Erythroblast (primary cell): Measurements from ENCODE around the gene RARA.

Experiments used
- GATA1 ChIP-seq: IDR thresholded peaks from 2 replicates; pipeline ENCODE4 v1.6.1; 2011; ENCODE audit warnings: low read depth, mild to moderate bottlenecking, control low read depth, low read length, moderate library complexity
- POLR2A ChIP-seq: IDR thresholded peaks from 2 replicates; pipeline ENCODE4 v1.6.1; 2011; ENCODE audit warnings: mild to moderate bottlenecking, low read length

DNA sequence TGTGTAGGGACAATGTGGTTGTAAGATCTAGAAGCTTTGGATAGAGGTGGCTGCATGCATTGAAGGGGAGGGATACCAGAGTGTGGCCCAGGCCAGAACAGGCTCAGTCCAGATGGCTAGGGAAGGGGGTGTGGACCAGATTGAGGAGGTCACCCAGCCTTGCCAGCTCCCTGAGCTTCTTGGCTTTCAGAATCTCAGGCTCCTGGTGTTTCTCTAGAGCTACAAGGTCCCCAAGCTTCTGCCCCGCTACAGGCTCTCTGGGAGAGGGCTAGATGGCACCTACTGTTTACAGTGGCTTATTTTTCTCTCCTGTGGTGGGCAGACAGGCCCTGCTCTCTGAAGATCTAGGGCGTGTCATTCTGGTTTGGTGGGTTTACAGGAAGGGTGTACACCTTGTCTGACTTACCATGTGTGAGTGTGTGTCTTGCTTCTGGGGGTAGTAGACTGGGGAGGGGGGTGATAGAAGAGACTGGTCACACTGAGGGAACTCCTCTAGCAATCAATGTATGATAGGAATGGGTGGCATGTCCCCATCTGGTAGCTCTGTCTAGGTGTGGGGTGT lies 1.1 kb downstream of the RARA start:
- TF ChIP-seq POLR2A: no peak
- no peak for TF ChIP-seq GATA1
